K562 (cell line): Measurements from ENCODE around the gene WDR62. TPM values are rescaled to one million over a fixed set of nuclear protein-coding genes. Genes with fewer than 3 reads are reported as not detected.

Source experiments
- ATAC-seq: fragments of 200-7000 bp; cut with Tn5 transposase; 3 replicates; pipeline ENCODE4 v1.9.1; 2020; ENCODE audit warnings: moderate library complexity
- BruUV-seq: library from RNA; stranded (reverse); fragments of 400-500 nt; replicated peaks from 2 replicates; lab custom pipeline; 2021; lab: Mats Ljungman, UMichigan
- CTCF ChIA-PET: fragments of 300-600 bp; formaldehyde crosslinking; extraction: SDS; loops from one replicate; lab custom pipeline; 2021; ENCODE audit warnings: low intra/inter-chr PET ratio; lab: Yijun Ruan, JAX
- POLR2A ChIA-PET: fragments of 300-600, 350-650 bp; sonication (Branson Sonifier 250); formaldehyde crosslinking; extraction: SDS; loops from one replicate; lab custom pipeline; 2021; ENCODE audit warnings: antibody characterized with exemption, inconsistent platforms; lab: Yijun Ruan, JAX
- DNase-seq, 4 experiments: peaks; one replicate each; pipeline versions ENCODE4 v3.0.0 to v3.0.0-alpha.2; 2011 to 2018; ENCODE audit warnings: low spot score in 3 of 4, mixed read lengths in 3 of 4; ENCODE audit errors: extremely low read depth in 1 of 4
- FAIRE-seq: peaks from 2 replicates; lab custom pipeline; 2011; peaks lifted over from hg19 to GRCh38; lab: Jason Lieb, UNC
- H2AFZ ChIP-seq: 2 replicates; pipeline ENCODE4 v1.6.0; 2011; ENCODE audit warnings: low read depth, low read length, control low read depth, inconsistent platforms
- H3K27ac ChIP-seq: fragments of 200-600 bp; 3 replicates; pipeline ENCODE4 v1.8.0; 2011; ENCODE audit warnings: low read depth, mild to moderate bottlenecking, control low read depth, inconsistent platforms, low read length, moderate library complexity, mixed read lengths; ENCODE audit errors: extremely low read depth
- H3K27me3 ChIP-seq, 2 experiments: fragments of 300-600 bp in 1 of 2; 2 replicates in 1 of 2; 3 replicates in 1 of 2; pipeline versions ENCODE4 v1.6.0 to v1.8.0; 2011; ENCODE audit warnings: inconsistent platforms in 2 of 2, low read length in 2 of 2, mild to moderate bottlenecking in 1 of 2, mixed read lengths in 1 of 2, moderate library complexity in 1 of 2; ENCODE audit not compliant: control insufficient read depth in 2 of 2, insufficient read depth in 2 of 2
- H3K36me3 ChIP-seq: fragments of 300-600 bp; 3 replicates; pipeline ENCODE4 v1.8.0; 2011; ENCODE audit warnings: mild to moderate bottlenecking, low read length, inconsistent platforms; ENCODE audit not compliant: control insufficient read depth, insufficient read depth
- H3K4me1 ChIP-seq, 2 experiments: fragments of 200-600 bp in 1 of 2; replicated peaks in 1 of 2; 2 replicates in 1 of 2; 3 replicates in 1 of 2; pipeline versions ENCODE4 v1.5.1 to v1.8.0; 2011; ENCODE audit warnings: inconsistent platforms in 2 of 2, low read length in 2 of 2, mild to moderate bottlenecking in 1 of 2, mixed read lengths in 1 of 2, moderate library complexity in 1 of 2; ENCODE audit not compliant: control insufficient read depth in 2 of 2, insufficient read depth in 2 of 2
- H3K4me2 ChIP-seq: 2 replicates; pipeline ENCODE4 v1.6.1; 2011; ENCODE audit warnings: low read length, control low read depth, inconsistent platforms, mixed read lengths; ENCODE audit not compliant: insufficient read depth
- H3K4me3 ChIP-seq: fragments of 200-600 bp; sonication (generic), shearing (Covaris generic); 2 replicates; pipeline ENCODE4 v1.5.1; 2016; ENCODE audit warnings: control low read depth, inconsistent platforms
- H3K79me2 ChIP-seq: fragments of 200-600 bp; 3 replicates; pipeline ENCODE4 v1.8.0; 2011; ENCODE audit warnings: low read length, inconsistent platforms; ENCODE audit not compliant: control insufficient read depth, insufficient read depth
- H3K9ac ChIP-seq, 2 experiments: 2 replicates each; pipeline versions ENCODE4 v1.6.0 to v1.6.1; 2011; ENCODE audit warnings: low read depth in 2 of 2, low read length in 2 of 2, control low read depth in 1 of 2, inconsistent platforms in 1 of 2, mild to moderate bottlenecking in 1 of 2, mixed read lengths in 1 of 2; ENCODE audit not compliant: insufficient read depth in 1 of 2
- H3K9me1 ChIP-seq: one replicate; pipeline ENCODE4 v1.6.0; 2011; ENCODE audit warnings: inconsistent platforms, mild to moderate bottlenecking, low read length, moderate library complexity; ENCODE audit not compliant: control insufficient read depth, insufficient read depth
- H3K9me3 ChIP-seq: replicated peaks from 2 replicates; pipeline ENCODE4 v1.5.1; 2011; ENCODE audit warnings: low read depth, low read length, inconsistent platforms; ENCODE audit not compliant: control insufficient read depth, insufficient read depth
- H4K20me1 ChIP-seq: replicated peaks from 2 replicates; pipeline ENCODE4 v1.6.1; 2011; ENCODE audit warnings: low read length, inconsistent platforms, mixed read lengths; ENCODE audit not compliant: control insufficient read depth, insufficient read depth
- CBFA2T3 ChIP-seq: fragments of 450-650 bp; IDR thresholded peaks from 2 replicates; pipeline ENCODE4 v1.6.1; 2017
- HSF4 ChIP-seq: fragments of 250-450 bp; sonication (Bioruptor Pico); IDR thresholded peaks from 2 replicates; pipeline ENCODE4 v2.1.2; 2022; ENCODE audit warnings: mild to moderate bottlenecking, moderate library complexity, borderline replicate concordance
- LEF1 ChIP-seq: fragments of 450-650 bp; IDR thresholded peaks from 2 replicates; pipeline ENCODE4 v1.6.1; 2016; ENCODE audit warnings: mild to moderate bottlenecking
- MED1 ChIP-seq: sonication (generic); formaldehyde crosslinking; IDR thresholded peaks from 2 replicates; pipeline ENCODE4 v1.8.1; 2023; ENCODE audit warnings: missing genetic modification reagents, borderline replicate concordance
- NCOA6 ChIP-seq: fragments of 450-650 bp; IDR thresholded peaks from 2 replicates; pipeline ENCODE4 v1.6.1; 2017; ENCODE audit warnings: mild to moderate bottlenecking
- POLR2G ChIP-seq: fragments of 200-400 bp; formaldehyde crosslinking; IDR thresholded peaks from 2 replicates; pipeline ENCODE4 v1.6.1; 2017; ENCODE audit warnings: low read depth, mild to moderate bottlenecking, antibody characterized with exemption, low read length, moderate library complexity
- ZNF408 ChIP-seq: fragments of 250-450 bp; sonication (Bioruptor Pico); IDR thresholded peaks from 2 replicates; pipeline ENCODE4 v1.4.0; 2020; ENCODE audit warnings: low read depth, mild to moderate bottlenecking, moderate library complexity
- ZNF551 ChIP-seq: fragments of 250-450 bp; sonication (Bioruptor Pico); IDR thresholded peaks from 2 replicates; pipeline ENCODE4 v1.5.0; 2021; ENCODE audit warnings: mild to moderate bottlenecking, moderate library complexity
- WGBS: fragments of 100-300 bp; shearing (Covaris generic); methylation state at CpG from one replicate; pipeline ENCODE4 v1.1.6; 2016; ENCODE audit warnings: low coverage, mixed read lengths; ENCODE audit not compliant: insufficient coverage; ENCODE audit errors: missing lambda C conversion rate; 5-methylcytosine and 5-hydroxymethylcytosine counted together
- in situ Hi-C: fragments of 300-500 bp; cut with MboI; formaldehyde crosslinking; loops from 4 replicates; pipeline ENCODE4 v1.15.0; 2018; ENCODE audit warnings: inconsistent platforms, mixed read lengths
- intact Hi-C: fragments of 100-400 bp; cut with micrococcal nuclease; formaldehyde crosslinking; loops from 2 replicates; pipeline ENCODE4 v1.14.2; 2022
- polyA plus RNA-seq, 8 experiments: library from polyadenylated mRNA; depleted of rRNA in 4 of 8; stranded (reverse) in 5 of 8; unstranded in 3 of 8; fragments of >200 nt; fragmentation: Nextera tagmentation in 2 of 8; fragmentation: Illumina TruSeq in 1 of 8; extraction: Ambion mirVana in 2 of 8; extraction: Trizol in 1 of 8; gene quantifications; 2 replicates each; pipeline versions ENCODE4 v1.2.1 to v1.2.3, GENCODE V29; 2011 to 2014; ENCODE audit warnings: inconsistent platforms in 1 of 8, missing spikeins in 1 of 8
- total RNA-seq, 7 experiments: library from RNA; depleted of rRNA in 6 of 7; stranded (reverse); fragments of >200 nt in 6 of 7; fragmentation: Illumina TruSeq in 2 of 7; extraction: Trizol in 2 of 7; gene quantifications; 2 replicates each; pipeline versions ENCODE4 v1.2.1 to v1.2.3, GENCODE V29; 2011 to 2021; ENCODE audit warnings: low replicate concordance in 1 of 7
- TF ChIP-seq, protein P1 (sequence below): fragments of 250-450 bp; sonication (Bioruptor Pico); IDR thresholded peaks from 2 replicates; pipeline ENCODE4 v1.4.0; 2020

Gene WDR62
- total and polyA plus RNA-seq, 9 of the 15 experiments (the other 6 are each of a cell fraction or from before 2014, with no cell fraction given) = 0.35 to 32.8 (median 14.4) TPM

DNA sequence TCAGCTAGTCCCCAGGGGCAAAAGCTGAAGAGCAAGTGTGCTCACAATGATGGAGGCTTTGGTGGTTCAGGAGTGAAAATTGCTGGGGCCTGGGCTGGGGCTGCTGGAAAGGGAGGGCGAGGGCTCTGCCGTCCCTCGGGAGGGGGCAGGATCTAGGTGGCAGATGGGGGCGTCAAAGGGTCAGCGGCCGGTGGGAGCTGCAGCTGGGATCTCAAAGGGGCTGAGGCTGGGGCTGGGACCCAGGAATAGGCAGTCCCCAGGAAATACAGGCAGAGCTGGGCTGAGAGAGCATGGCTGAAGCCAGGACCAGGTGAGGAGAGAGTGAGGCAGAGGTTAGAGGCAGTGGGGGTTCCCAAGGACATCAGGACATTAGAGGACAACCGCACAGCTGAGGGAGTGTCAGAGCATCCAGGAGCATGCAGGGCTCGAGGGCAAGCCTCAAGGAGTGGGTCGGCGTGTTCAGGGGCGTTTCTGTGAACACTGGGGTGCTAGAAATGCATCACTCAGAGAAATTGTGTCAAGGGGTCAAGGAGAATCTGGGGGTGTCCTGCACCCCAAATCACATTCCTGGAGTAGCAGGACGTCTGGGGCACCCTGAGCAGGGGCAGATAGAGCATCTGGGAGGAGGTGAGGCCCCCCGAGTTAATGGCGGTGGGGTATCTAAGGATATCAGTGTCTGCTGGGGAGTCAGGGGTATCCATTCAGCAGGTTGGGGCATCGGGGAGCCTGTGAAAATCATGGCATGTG is 44.9 kb upstream of the WDR62 start:
- no peak for FAIRE-seq
- intact Hi-C loops = no loop called here
- H3K27ac ChIP-seq = no peak overlapping the region

More for the DNA sequence above, 44.9 kb upstream of the WDR62 start:
- TF ChIP-seq CBFA2T3 = no peak
- TF ChIP-seq LEF1 = no peak
- no peak for TF ChIP-seq ZNF408 (CRISPR knock-in tag)
- no peak for TF ChIP-seq NCOA6
- no peak for TF ChIP-seq HSF4 (CRISPR knock-in tag)
- TF ChIP-seq ZNF551 = no peak
- no peak for TF ChIP-seq POLR2G
- TF ChIP-seq, protein P1, sequence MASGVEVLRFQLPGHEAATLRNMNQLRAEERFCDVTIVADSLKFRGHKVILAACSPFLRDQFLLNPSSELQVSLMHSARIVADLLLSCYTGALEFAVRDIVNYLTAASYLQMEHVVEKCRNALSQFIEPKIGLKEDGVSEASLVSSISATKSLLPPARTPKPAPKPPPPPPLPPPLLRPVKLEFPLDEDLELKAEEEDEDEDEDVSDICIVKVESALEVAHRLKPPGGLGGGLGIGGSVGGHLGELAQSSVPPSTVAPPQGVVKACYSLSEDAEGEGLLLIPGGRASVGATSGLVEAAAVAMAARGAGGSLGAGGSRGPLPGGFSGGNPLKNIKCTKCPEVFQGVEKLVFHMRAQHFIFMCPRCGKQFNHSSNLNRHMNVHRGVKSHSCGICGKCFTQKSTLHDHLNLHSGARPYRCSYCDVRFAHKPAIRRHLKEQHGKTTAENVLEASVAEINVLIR (CRISPR knock-in tag) = no peak
- TF ChIP-seq MED1 (CRISPR knock-in tag) = no peak
- peaks cover 18% of the 10 kb centered on the region for H3K79me2 ChIP-seq
- no peak overlapping the region for H3K4me2 ChIP-seq
- no peaks in the 10 kb centered on the region for H3K27me3 ChIP-seq
- 82% methylated on average over 12 of the region's 15 CpGs for whole genome bisulfite sequencing
- DNase-seq = no peak
- CTCF ChIA-PET = no interaction called here
- H3K9ac ChIP-seq = no peak overlapping the region
- H3K9me1 ChIP-seq = no peaks in the 10 kb centered on the region
- no peak overlapping the region for H3K4me3 ChIP-seq
- H3K36me3 ChIP-seq = 0 out of 3 replicates have a peak, but pooled peaks cover 2% of the 10 kb centered on the region
- H4K20me1 ChIP-seq = no peaks in the 10 kb centered on the region
- no TSS peak for BruUV-seq
- in situ Hi-C loops = no loop called here
- H3K9me3 ChIP-seq = no peaks in the 10 kb centered on the region
- H3K4me1 ChIP-seq = peaks cover 5 to 23% of the 10 kb centered on the region in 2 experiments; a peak in 2 of 5 replicates
- POLR2A ChIA-PET = no interaction called here
- no peak for ATAC-seq
- H2AFZ ChIP-seq = no peak overlapping the region
